Measurements from ENCODE around the gene EBLN1.
"Not testable (repeated sequence)": the region's sequence is repeated elsewhere in the genome, so short reads cannot be mapped to it uniquely, and the experiment has no call there.

EBLN1 gene

DNA sequence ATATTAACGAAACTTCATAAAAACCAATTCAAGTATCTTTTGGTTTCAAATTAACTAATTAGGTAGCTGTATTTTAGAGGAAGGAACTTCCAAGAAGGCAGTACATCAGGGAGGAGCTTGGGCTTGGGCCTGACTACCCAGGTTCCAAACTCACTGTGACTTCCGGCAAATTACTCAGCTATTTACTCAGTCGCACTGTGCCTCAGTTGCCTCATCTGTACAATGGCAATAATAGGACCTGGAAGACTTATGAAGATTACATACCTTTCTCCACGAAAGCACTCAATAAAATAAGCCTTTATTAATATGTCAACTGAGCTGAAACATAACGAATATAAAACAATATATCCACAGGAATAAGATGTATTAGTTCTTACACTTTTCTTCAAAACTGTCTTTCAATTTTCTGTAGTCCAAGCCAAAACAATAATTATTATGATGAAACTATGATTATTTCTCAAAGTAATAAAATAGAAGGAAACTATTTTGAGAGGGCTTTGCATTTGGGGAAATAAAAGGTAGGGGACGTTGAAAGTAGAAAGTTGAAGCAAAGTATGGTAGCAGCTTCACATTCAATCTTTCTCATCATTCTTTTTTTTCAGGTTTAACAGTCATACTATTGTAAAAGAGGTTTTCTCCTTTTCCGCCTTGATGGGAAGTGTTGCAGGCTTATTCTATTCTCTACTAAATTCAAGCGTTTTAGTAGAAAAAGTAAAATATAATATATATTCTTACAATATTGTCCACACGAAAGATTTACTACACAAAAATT lies 10.5 kb upstream of the EBLN1 start:
- DNase-seq, result peak in 2 of 4 experiments; percentile 7 to 10

DNA sequence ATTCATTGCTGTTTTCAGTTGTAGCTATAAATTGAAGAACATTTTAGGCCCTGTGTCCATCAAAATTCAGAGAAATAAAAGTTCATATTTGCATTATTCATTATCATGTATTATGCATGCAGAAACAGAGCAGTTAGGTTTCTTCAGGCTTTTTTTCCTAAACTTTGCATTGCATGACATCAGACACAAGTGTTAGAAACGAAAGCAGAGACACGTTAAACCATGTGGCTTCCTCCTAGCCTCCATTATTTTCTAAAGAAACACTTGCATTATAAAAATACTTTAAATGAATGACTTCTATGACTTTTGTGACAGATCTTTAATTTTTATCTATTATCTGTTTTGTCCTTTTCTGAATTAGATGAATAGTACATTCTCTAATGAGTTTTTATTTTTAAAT lies 8.8 kb upstream of the EBLN1 start:
- DNase-seq, result no peak

DNA sequence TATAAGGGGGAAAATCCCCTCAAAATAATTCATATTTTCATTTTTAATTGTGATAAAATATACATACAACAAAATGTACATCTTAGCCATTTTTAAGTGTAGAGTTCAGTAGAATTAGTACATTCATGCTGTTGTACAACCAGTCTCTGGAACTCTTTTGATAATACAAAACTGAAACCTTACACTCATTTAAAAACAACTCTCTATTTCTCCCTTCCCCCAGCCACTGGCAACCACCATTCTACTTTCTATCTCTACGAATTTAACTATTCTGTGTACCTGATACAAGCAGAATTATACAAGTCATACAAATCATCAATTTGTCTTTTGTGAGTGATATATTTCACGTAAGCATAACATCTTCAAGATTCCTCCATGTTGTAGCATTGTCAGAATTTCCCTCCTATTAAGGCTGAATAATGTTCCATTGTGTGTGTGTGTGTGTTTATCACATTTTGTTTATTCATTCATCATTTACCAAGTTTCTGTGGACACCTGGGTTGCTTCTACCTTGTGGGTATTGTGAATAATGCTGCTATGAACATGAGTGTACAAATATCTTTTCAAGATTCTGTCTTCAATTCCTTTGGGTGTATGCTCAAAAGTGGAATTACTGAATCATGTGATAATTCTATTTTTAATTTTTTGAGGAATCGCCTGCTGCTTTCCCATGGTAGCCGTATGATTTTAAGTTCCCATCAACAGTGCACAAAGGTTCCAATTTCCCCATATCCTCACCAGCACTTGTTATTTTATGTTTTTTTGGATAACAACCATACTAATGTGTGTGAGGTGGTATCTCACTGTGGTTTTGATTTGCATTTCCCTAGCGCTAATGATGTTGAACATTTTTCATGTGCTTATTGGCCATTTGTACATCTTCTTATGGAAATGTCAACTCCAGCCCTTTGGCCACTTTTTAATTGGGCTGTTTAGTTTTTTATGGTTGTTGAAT lies 4.7 kb upstream of the EBLN1 start:
- DNase-seq, result no peak

GRCh38 chr10:22219308-22219707 lies 1.5 kb upstream of the EBLN1 start:
- no peak for DNase-seq

DNA sequence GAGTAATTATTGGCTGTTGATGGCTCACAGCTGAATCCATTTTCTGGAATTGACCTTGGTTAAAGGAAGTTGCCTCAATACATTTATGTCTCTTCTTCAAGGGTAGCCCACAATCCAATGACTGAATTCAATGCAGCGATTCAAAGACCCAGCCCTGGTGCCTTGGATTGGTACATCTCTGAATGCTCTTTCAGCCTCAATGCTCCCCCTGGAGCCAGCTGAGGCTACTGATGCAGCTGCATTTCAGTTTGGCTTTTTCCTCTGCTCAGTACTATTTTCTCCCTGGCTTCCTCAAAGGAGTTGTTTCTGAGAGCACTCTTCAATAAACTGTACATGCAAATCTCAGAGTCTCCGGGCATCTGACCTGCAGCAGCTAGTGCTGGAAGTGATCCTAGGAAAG lies 633 bp upstream of the EBLN1 start:
- no peak for DNase-seq

GRCh38 chr10:22217084-22217483 lies 731 bp downstream of the EBLN1 start:
- not testable (repeated sequence) for DNase-seq

DNA sequence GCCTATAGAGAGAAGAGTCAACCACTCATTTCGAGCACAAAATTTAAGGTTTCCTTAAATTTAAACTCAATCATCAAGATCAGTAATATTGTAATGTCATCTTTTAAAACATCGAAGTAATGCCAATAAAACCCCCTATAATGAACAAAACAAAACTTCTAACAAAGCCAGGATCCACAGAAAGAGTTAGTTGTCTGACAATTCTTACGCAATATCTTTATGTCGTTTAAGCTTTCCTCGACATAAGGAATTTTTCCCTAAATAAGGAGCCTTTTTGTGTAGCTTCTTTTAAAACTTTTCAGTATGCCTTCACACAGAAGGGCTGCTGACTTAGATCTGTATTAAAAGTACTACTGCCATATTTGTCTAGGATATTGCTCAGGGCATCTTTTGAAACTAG lies 7.5 kb downstream of the EBLN1 start:
- DNase-seq, result no peak

DNA sequence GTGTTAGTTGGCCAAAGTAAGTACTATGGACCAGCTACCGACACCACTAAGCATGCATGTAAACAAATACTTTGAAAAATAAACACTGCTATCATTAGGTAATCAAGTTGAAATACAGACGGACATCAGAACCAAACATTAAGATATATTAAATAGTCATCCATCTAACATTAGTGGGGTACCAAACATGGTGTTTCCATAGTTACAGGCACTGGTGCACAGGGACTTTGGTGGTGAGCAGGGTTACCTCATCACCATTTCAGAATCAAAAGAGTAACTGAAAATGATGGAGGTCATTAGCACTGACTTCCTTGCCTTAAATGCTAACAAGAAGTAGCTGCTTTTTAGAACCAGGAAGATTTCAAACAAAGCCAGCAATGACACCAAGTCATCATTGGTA lies 23.9 kb downstream of the EBLN1 start:
- DNase-seq, result no peak

DNA sequence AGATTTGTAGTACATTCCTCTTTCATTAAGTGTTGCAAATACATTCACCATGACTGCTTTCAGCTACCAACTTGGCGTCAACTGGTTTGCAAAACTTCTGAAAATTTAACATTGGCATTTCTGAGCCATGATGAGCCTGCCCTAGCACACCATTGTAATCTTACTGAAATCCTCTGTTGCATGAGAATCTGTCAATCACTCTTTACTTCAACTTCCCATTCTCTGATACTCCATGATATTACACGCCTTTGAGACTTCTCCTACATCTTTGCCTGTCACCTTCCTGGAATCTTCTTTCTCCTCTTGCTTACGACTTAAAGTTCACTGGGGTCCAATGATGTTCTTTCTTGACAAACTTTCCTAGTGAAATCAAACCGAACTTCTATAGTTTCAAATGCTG lies 32.2 kb downstream of the EBLN1 start:
- no peak for DNase-seq

DNA sequence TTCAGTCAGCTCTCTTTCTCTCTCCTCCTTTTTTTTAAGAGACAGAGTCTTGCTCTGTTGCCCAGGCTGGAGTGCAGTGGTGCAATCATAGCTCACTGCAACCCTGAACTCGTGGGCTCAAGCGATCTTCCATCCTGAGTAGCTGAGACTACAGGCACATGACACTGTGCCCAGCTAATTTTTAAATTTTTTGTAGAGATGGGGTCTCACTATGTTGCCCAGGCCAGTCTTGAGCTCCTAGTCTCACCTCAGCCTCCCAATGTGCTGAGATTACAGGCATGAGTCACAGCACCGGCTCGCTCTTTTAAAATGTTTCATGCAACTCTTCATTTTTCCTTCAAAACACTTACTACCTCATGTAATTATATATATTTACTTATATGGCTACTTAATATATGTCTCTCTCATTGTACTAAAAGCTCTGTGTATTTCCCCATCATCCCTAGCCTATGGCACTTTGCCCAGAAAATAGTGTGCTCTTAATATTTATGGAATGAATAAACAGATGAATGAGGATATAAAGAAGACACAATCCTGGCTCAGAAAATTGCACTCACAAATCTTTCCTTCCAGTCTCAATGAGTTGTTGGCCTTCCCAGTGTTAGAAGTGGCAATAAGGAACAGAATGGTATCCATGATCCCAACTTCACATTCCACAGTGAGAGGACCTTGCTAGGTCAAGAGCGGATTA lies 33.9 kb downstream of the EBLN1 start:
- DNase-seq, result no peak

DNA sequence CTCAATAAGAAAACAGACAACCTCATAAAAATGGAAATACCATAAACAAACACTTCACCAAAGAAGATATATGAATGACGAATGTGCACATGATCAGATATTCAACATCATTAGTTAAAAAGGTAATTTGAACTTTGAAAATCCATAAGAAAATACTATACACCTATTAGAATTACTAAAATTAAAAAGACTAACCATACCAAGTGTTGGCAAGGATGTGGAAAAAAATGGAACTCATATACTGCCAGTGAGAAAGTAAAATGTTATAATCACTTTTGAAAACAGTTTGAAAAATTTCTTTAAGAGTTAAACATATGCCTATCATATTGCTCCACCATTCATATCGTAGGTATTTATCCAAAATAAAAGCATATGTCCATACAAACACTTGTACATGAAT lies 37.1 kb downstream of the EBLN1 start:
- no peak for DNase-seq

GRCh38 chr10:22174442-22174841 lies 43.4 kb downstream of the EBLN1 start:
- no peak for DNase-seq

GRCh38 chr10:22171131-22171530 lies 46.7 kb downstream of the EBLN1 start:
- no peak for DNase-seq

GRCh38 chr10:22170582-22170981 lies 47.2 kb downstream of the EBLN1 start:
- DNase-seq, result no peak

- no peak for DNase-seq
These were observed 57.8 kb downstream of the EBLN1 start for GRCh38 chr10:22159979-22160378.

DNA sequence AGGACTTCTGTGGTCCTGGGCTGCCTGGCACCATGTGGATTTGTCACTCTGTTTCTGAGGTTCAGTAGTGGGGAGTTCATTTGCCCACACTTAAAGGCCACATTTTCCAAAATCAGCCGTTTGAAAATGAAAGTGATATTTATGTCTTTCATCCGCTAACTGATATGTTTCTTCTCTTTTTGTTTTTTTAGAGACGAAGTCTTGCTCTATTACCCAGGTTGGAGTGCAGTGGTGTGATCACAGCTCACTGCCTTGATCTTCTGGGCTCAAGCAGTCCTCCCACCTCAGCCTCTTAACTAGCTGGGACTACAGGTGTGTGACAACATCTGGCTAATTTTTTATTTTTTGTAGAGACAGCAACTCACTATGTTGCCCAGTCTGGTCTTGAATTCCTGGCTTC lies 58.6 kb downstream of the EBLN1 start:
- no peak for DNase-seq

All from suppressor macrophage (primary cell).